Upper lobe of left lung (tissue), 6 donors: ENCODE measurements around the gene SIGLEC10. TPM values are rescaled to one million over a fixed set of nuclear protein-coding genes. Genes with fewer than 3 reads are reported as not detected.

Experiments
- ATAC-seq, 2 donors: fragments of 200-7000 bp; cut with Tn5 transposase; one replicate each; pipeline ENCODE4 v1.9.1; 2022; ENCODE audit warnings: mild to moderate bottlenecking in 2 of 2, moderate library complexity in 2 of 2; ENCODE audit not compliant: low FRiP score in 2 of 2
- DNase-seq, 2 donors: peaks; one replicate each; pipeline ENCODE4 v3.0.0-alpha.2; 2019 to 2020
- H3K27ac ChIP-seq, 4 donors: fragments of 200-600 bp; sonication (generic); one replicate each; pipeline ENCODE4 v1.5.1; 2016 to 2019
- H3K27me3 ChIP-seq, 4 donors: fragments of 200-600 bp; sonication (generic); one replicate each; pipeline ENCODE4 v1.5.1; 2017 to 2019
- H3K36me3 ChIP-seq, 4 donors: fragments of 200-600 bp; sonication (generic); one replicate each; pipeline ENCODE4 v1.5.1; 2016 to 2019
- H3K4me1 ChIP-seq, 4 donors: fragments of 200-600 bp; sonication (generic); one replicate each; pipeline ENCODE4 v1.5.1; 2018 to 2019
- H3K4me3 ChIP-seq, 4 donors: fragments of 200-600 bp; sonication (generic); one replicate each; pipeline ENCODE4 v1.5.1; 2017 to 2019; ENCODE audit warnings: mild to moderate bottlenecking in 2 of 4, moderate library complexity in 1 of 4
- H3K9me3 ChIP-seq, 4 donors: fragments of 200-600 bp; sonication (generic); one replicate each; pipeline ENCODE4 v1.5.1; 2018 to 2019
- CTCF ChIP-seq, 6 experiments: fragments of 450-650 bp in 4 of 6; fragments of 200-600 bp in 2 of 6; sonication (generic) in 2 of 6; IDR thresholded peaks; one replicate each; pipeline ENCODE4 v1.5.1; 2016 to 2019; ENCODE audit warnings: antibody characterized with exemption in 6 of 6
- EP300 ChIP-seq, 4 donors: sonication (generic); formaldehyde crosslinking; IDR thresholded peaks; one replicate each; pipeline ENCODE4 v1.5.1; 2017; ENCODE audit warnings: antibody characterized with exemption in 4 of 4, control low read depth in 2 of 4
- POLR2A ChIP-seq, 4 donors: fragments of 450-650 bp; IDR thresholded peaks; one replicate each; pipeline ENCODE4 v1.5.1; 2016 to 2017; ENCODE audit warnings: antibody characterized with exemption in 4 of 4, mild to moderate bottlenecking in 2 of 4
- POLR2AphosphoS5 ChIP-seq, 2 donors: sonication (generic); formaldehyde crosslinking; IDR thresholded peaks; one replicate each; pipeline ENCODE4 v1.5.1; 2017; ENCODE audit warnings: antibody characterized with exemption in 2 of 2
- WGBS, 2 donors: methylation state at CpG; one replicate each; pipeline ENCODE4 v1.1.5; 2017 to 2018; 5-methylcytosine and 5-hydroxymethylcytosine counted together
- small RNA-seq, 4 donors: library from RNA; depleted of rRNA; stranded (forward); fragments of <200 nt; gene quantifications; one replicate each; pipeline ENCODE3, GENCODE V24; 2016
- total RNA-seq, 6 donors: library from RNA; depleted of rRNA in 4 of 6; stranded (reverse); fragments of >200 nt in 4 of 6; gene quantifications; one replicate each; pipeline versions ENCODE4 v1.1.0 to v1.2.1, GENCODE V29; 2016 to 2021
- donor health status: DM: no; HTN: no; CAD: no; lungs with moderate emphysema.
- donor health status: DM: no; HTN: yes; CAD: no; lungs with severe emphysema.

Gene SIGLEC10
- total RNA-seq, 6 donors from 2014 or later = 13.2 to 76.5 (median 16.9) TPM

GRCh38 chr19:51365965-51366388 lies 51.5 kb downstream of the SIGLEC10 start, which contains the start of gene ETFB:
ETFB (minus strand) TSS chr19:51366388; CDS start chr19:51366326, 62 bp downstream.
- Histone ChIP-seq H3K4me3 (peak within 1 kb of the TSS; percentile 64 to 86 (median 76)), H3K9me3 (no peaks in the 10 kb centered on the region), H3K27me3 (no peaks in the 10 kb centered on the region), H3K36me3 (no peaks in the 10 kb centered on the region), H3K4me1 (peaks cover 21 to 45% (median 25%) of the 10 kb centered on the region in 4 donors), H3K27ac (peak within 1 kb of the TSS; percentile 88 to 99 (median 92))
- WGBS, 2 donors = 1 to 2% methylated on average over 10 to 27 of the region's 27 CpGs
- no peak for TF ChIP-seq CTCF (IDR thresholded peaks at IDR 0.05)
- no peak for TF ChIP-seq EP300 (IDR thresholded peaks at IDR 0.05)
- TF ChIP-seq POLR2AphosphoS5 (IDR thresholded peaks at IDR 0.05) = peak in 1 of 2 donors; percentile 73
- TF ChIP-seq POLR2A (IDR thresholded peaks at IDR 0.05) = peak in 1 of 4 donors; percentile 26
- DNase-seq (no peak), ATAC-seq (no peak)

- Histone ChIP-seq H3K36me3 (no peaks in the 10 kb centered on the region), H3K4me3 (peak overlapping the region; percentile 64 to 86 (median 76)), H3K4me1 (peaks cover 21 to 45% (median 25%) of the 10 kb centered on the region in 4 donors), H3K9me3 (no peaks in the 10 kb centered on the region), H3K27ac (peak overlapping the region; percentile 88 to 99 (median 92)), H3K27me3 (no peaks in the 10 kb centered on the region)
- DNase-seq (peak in 1 of 2 donors; percentile 49), ATAC-seq (no peak)
- TF ChIP-seq CTCF (IDR thresholded peaks at IDR 0.05) (no peak), EP300 (IDR thresholded peaks at IDR 0.05) (no peak), POLR2AphosphoS5 (IDR thresholded peaks at IDR 0.05) (no peak), POLR2A (IDR thresholded peaks at IDR 0.05) (no peak)
- WGBS, 2 donors = 17 to 26% methylated on average over 6 to 10 of the region's 10 CpGs
Measured at GRCh38 chr19:51365211-51365964, 52.1 kb downstream of the SIGLEC10 start.

DNA sequence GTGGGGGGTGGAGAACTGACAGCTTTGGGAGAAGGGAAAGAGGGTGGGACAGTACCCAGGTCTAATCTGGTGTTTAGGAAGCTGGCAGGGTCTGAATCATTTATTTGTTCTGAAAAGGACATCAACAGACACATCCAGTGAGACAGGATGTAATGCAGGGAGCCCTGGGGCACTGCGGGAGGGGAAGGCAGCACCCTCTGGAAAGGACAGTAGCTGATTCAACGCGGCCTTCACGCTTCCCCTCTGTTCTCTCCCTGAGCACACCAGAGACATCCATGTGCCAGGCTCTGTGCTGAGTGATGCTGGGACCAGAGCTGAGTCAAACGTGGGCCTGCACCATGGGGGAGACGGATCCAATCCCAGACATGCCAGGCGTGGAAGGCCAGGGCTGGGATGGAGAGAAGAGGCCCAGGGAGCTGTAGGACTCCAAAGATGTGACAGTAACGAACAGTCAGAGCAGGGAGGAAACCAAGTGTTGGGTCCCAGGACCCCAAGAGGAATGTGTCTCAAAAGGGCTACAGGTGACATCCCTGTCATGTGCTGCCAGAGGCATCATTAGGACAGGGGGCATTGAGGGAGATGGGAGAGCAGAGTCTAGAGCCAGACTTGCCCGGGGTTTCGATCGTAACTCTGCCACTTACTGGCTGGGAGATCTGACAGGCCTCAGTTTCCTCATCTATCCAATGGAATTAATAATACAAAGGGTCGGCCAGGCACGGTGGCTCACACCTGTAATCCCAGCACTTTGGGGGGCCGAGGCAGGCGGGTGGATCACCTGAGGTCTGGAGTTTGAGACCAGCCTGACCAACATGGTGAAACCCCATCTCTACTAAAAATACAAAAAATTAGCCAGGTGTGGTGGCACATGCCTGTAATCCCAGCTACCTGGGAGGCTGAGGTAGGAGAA lies 53.0 kb downstream of the SIGLEC10 start:
- no peak for ATAC-seq
- 88 to 90% methylated on average over 12 to 15 of the region's 15 CpGs for WGBS, 2 donors
- no peaks in the 10 kb centered on the region for H3K27me3 ChIP-seq
- no peak overlapping the region for H3K27ac ChIP-seq
- H3K9me3 ChIP-seq = no peaks in the 10 kb centered on the region
- H3K4me3 ChIP-seq = no peak overlapping the region
- DNase-seq = no peak
- peaks cover 21 to 45% (median 25%) of the 10 kb centered on the region in 4 donors for H3K4me1 ChIP-seq
- no peak for TF ChIP-seq POLR2AphosphoS5 (IDR thresholded peaks at IDR 0.05)
- TF ChIP-seq POLR2A (IDR thresholded peaks at IDR 0.05) = no peak
- no peak for TF ChIP-seq EP300 (IDR thresholded peaks at IDR 0.05)
- TF ChIP-seq CTCF (IDR thresholded peaks at IDR 0.05) = no peak
- H3K36me3 ChIP-seq = no peaks in the 10 kb centered on the region

DNA sequence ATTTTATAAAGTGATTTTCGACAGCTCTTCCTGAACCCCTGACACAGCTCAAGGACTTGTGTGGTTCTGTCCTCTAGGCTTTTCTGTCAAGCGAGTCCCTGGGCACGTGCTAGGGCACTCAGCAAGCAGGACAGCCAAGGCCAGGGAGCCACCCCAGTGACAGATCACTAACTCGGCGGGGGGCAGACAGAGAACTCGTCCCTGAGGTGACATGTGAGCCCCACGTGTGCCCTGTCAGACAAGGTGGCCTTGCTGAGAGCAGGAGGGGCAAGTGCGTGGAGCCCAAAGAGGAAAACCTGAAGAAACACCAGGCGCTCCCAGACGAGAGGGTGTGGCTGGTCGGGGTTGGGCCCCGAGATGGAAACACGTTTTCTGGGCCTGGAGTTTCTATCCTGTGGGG lies 56.2 kb downstream of the SIGLEC10 start:
- ATAC-seq (no peak), DNase-seq (no peak)
- Histone ChIP-seq H3K9me3 (no peaks in the 10 kb centered on the region), H3K27ac (no peak overlapping the region), H3K36me3 (no peaks in the 10 kb centered on the region), H3K4me3 (no peak overlapping the region), H3K27me3 (no peaks in the 10 kb centered on the region), H3K4me1 (peaks cover 13 to 35% (median 16%) of the 10 kb centered on the region in 4 donors)
- WGBS, 2 donors = 89 to 96% methylated on average over 7 to 13 of the region's 13 CpGs
- TF ChIP-seq POLR2A (IDR thresholded peaks at IDR 0.05) (no peak), CTCF (IDR thresholded peaks at IDR 0.05) (no peak), EP300 (IDR thresholded peaks at IDR 0.05) (no peak), POLR2AphosphoS5 (IDR thresholded peaks at IDR 0.05) (no peak)

Small RNA genes lying within 50 kb of the gene (small RNA-seq; reads per million reads assigned to genes)
- 0 reads per million in 4 donors for gene AC020914.5

Other genes with a start within 250 kb of the SIGLEC10 start
- 10 to 100 TPM in 5 of 6 donors, 1 to 10 TPM in 1; 8.4 to 32.2 (median 21.6) TPM for gene CD33, start 192.6 kb downstream of the SIGLEC10 start, total RNA-seq
- gene SIGLECL1, start 166.6 kb downstream of the SIGLEC10 start, total RNA-seq = not detected
- gene IGLON5, start 106.0 kb downstream of the SIGLEC10 start, total RNA-seq = under 1 TPM in 2 of 6 donors, not detected in 4; 0.09 to 0.10 TPM
- 10 to 100 TPM in 1 of 6 donors, 1 to 10 TPM in 4, under 1 TPM in 1; 0.76 to 13.6 (median 2.8) TPM for gene VSIG10L, start 75.5 kb downstream of the SIGLEC10 start, total RNA-seq
- 100 to 1,000 TPM in 1 of 6 donors, 10 to 100 TPM in 5; 59.7 to 102 (median 86.6) TPM for gene ETFB, start 51.3 kb downstream of the SIGLEC10 start, total RNA-seq
- gene CLDND2, start 48.6 kb downstream of the SIGLEC10 start, total RNA-seq = 1 to 10 TPM in 2 of 6 donors, under 1 TPM in 1, not detected in 3; 0.89 to 3.0 (median 1.7) TPM
- 10 to 100 TPM in 2 of 6 donors, 1 to 10 TPM in 4; 3.4 to 25.8 (median 9.7) TPM for gene NKG7, start 45.0 kb downstream of the SIGLEC10 start, total RNA-seq
- gene LIM2, start 29.7 kb downstream of the SIGLEC10 start, total RNA-seq = under 1 TPM in 1 of 6 donors, not detected in 5; 0.29 TPM
- 1 to 10 TPM in 1 of 6 donors, under 1 TPM in 2, not detected in 3; 0.34 to 2.0 (median 0.40) TPM for gene C19orf84, start 27.1 kb downstream of the SIGLEC10 start, total RNA-seq
- 1 to 10 TPM in 3 of 6 donors, under 1 TPM in 3; 0.78 to 4.2 (median 1.8) TPM for gene SIGLEC8, start 40.8 kb upstream of the SIGLEC10 start, total RNA-seq
- not detected for gene CEACAM18, start 60.9 kb upstream of the SIGLEC10 start, total RNA-seq
- gene SIGLEC12, start 84.2 kb upstream of the SIGLEC10 start, total RNA-seq = 1 to 10 TPM in 4 of 6 donors, under 1 TPM in 1, not detected in 1; 0.30 to 4.5 (median 3.3) TPM
- 1 to 10 TPM in 3 of 6 donors, not detected in 3; 7.2 to 7.9 (median 7.8) TPM for gene SIGLEC6, start 114.0 kb upstream of the SIGLEC10 start, total RNA-seq
- gene ZNF175, start 153.6 kb upstream of the SIGLEC10 start, total RNA-seq = 10 to 100 TPM in 4 of 6 donors, 1 to 10 TPM in 2; 5.3 to 23.3 (median 12.0) TPM
- 1 to 10 TPM in 3 of 6 donors, under 1 TPM in 1, not detected in 2; 0.46 to 9.4 (median 5.7) TPM for gene SIGLEC5, start 212.8 kb upstream of the SIGLEC10 start, total RNA-seq
- gene SIGLEC14, start 229.2 kb upstream of the SIGLEC10 start, total RNA-seq = 10 to 100 TPM in 4 of 6 donors, 1 to 10 TPM in 1, not detected in 1; 5.0 to 44.6 (median 22.3) TPM